ENCODE data around the gene CCDC127.
"Not testable (repeated sequence)": the region's sequence is repeated elsewhere in the genome, so short reads cannot be mapped to it uniquely, and the experiment has no call there.

Gene CCDC127

DNA sequence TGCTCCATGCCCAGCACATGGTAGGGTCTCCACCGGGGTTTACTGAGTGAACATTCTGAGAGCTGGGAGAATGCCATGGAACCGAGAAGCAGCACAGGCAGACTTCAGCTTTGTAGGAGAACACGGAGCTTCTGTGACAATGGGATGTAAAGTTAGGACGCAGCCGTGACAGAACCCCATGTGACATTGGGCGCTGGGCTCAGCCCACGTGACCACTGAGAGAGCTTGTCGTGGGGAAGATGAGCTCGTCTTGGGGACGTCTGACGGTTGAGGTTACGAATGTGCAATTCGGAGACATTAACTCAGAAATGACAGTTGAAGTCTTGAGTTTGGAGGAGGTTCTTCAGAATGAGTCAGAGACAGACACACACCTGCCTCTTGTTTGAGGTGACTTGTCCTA is 13.7 kb upstream of the CCDC127 start:
- DNase-seq: no peak

- DNase-seq: no peak
Measured at GRCh38 chr5:230711-231110, 12.8 kb upstream of the CCDC127 start.

DNA sequence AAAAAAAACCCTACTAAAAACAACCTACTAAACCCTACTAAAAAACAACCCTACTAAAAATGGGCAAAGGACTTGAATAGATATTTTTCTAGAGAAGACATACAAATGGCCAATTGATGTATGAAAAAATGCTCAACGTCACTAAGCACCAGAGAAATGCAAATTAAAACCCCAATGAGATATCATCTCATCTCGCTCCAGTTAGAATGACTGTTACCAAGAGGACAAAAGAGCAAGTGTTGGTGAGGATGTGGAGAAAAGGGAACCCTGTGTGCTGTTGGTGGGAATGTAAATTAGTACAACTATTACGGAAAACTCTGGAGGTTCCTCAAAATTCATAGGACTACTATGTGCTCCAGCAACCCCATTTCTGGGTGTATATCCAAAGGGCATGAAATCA is 10.9 kb upstream of the CCDC127 start:
- DNase-seq: no peak

GRCh38 chr5:227375-227774 is 9.4 kb upstream of the CCDC127 start:
- DNase-seq: not testable (repeated sequence)

GRCh38 chr5:225334-225733 is 7.4 kb upstream of the CCDC127 start:
- no peak for DNase-seq

GRCh38 chr5:223791-224190 is 5.8 kb upstream of the CCDC127 start:
- DNase-seq: no peak

GRCh38 chr5:222951-223715 is 5.2 kb upstream of the CCDC127 start:
- peak; percentile 10 for DNase-seq

DNA sequence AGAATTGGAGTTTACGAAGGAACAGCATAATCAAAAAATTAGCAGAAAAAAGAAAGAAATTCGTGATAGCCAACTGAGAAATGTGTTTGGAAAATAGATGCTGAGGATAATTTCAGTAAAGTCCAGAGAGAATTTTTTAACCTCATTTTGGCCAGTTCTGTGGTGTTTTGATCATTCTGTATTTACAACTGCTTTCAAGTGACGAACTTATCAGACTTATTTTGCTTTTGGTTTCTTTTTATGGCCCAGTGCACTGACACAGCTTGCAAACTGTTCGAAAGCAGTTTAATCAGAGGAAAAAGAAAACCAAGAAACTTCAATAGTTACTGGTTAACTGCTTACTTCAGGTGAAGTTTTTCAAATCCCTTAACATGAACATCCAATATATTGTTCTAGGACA is 2.0 kb upstream of the CCDC127 start:
- no peak for DNase-seq

DNA sequence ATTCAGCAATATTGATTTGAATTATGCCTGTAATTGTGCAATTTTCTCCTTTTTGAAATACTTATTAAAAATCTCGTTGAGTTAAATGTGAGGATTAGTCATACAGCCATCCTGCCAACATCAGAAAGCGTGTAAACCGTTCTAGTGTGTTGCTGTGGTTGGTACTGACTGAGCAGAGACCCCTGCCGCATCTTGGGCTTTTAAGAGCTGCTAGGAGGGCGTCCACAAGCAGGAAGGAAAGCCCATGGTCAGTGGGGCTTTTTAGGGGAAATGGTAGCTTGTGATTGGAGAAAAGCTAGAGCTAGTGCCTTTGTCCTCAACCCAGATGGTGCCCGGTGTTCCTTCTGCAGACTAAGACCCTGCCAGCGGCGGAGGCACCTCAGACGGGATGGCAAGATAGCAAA is 1.5 kb upstream of the CCDC127 start:
- DNase-seq: peak; percentile 34

- no peak for DNase-seq
Measured at GRCh38 chr5:218457-219291, 721 bp upstream of the CCDC127 start.

GRCh38 chr5:216076-216475 is 1.9 kb downstream of the CCDC127 start:
- DNase-seq: not testable (repeated sequence)

- DNase-seq: peak; percentile 45
Measured at GRCh38 chr5:215256-215655, 2.7 kb downstream of the CCDC127 start.

GRCh38 chr5:213803-214395 is 4.1 kb downstream of the CCDC127 start:
- no peak for DNase-seq

DNA sequence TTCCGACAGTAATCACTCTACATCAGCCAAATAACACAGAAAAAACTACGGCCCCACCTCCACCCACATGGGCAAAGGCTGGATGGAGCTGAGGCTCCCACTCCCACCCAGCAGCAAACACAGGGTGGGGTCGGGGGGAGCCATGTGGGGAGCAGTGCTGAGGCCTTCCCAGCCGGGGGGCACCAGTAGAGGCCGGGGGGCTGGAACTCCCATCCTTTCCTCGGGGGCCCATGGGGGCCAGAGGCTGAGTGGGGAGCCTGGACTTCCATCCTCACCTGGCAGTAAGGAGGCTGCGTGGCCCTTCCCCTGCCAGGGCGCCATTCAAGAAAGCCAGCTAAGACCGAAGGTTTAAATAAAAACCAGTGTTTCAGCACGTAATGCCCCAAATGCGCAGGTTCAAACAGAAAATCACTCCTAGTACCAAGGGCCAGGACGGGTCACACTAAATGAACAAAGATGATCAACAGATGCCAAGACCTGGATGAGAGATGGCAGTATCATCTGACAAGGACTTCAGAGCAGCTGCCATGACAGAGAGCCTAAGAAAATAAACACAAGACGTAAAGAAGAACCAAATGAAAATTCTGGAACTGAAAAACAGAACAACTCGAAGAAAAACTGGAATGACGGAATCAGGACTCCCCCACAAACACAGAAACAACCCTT is 9.4 kb downstream of the CCDC127 start:
- DNase-seq: no peak

GRCh38 chr5:207599-207998 is 10.4 kb downstream of the CCDC127 start:
- DNase-seq: peak; percentile 41

DNA sequence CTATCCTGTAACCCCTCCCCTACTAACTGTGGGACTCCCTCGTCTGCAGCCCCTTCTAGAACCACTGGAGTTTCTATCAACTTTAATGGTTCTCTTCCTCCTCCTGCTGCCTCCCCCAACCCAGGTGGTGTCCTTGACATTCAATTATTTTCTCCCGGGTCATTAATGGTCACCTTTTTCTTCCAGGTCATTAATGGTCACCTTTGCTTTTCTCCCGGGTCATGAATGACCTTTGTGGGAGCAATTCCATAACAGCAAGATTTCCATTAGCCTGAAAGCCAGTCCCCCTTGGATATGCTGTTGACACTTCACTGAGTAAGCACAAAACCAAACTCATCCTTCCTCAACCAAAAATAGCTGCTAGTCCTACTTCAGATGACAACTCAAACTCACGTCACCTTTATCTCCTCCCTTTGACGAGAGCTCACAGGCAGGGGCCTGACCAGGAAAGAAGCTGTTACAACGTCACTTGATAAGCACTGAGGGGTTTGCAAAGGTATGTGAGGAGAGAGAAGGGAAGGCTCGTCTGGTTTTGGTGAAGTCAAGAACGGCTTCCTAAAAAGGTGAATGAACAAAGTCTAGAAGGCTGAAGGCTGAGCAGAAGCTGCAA is 10.9 kb downstream of the CCDC127 start:
- DNase-seq: no peak

DNA sequence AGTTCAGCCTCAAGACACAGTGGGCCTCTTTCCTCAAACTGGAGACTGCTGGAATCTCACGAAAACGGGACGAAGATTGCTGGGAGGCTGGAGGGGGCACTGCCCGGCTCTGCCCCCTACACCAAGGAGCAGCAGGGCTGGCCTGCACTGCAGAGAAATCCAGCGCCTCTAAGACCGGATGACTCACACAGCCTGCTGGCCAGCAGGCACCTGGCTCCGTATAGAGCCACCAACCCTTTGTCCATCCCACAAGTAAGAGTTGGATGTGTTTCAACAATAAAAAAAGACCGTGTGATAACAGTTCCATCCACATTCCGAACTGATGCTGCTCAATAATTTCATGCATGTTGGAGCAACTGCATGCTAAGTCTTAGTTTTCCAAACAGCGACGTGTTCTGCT is 11.5 kb downstream of the CCDC127 start:
- DNase-seq: peak; percentile 30

DNA sequence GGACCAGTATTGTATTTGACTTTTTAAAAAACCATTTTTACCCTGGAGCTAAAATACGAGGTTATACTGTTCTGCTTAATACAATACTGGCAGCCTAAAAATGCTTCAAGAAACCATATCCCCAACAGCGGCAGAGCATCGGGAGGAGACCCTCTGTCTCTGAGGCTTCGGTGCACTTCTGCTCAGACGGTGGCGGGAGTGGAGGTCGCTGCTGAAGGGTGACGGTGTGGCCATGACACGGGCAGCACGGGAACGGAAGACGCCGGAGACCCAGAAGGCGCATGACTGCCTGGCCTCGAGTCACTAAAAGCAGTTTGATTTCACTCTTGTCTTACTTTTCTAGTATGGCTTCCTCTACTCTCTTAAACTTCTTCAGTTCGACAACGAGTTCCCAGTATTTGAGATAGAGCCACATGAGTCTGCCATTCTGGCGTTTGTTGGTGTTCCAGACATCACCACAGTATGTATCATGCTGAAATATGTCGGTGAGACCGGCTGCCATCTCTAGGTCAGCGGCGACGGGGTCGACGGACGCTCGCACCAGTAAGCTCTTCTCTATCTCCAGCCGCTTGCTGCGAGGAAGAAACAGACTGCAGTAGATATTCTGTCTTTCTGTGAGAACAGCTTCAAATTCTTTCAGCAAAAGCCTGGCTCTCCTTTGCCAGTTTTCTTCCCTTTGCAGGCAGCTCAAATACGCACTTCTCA is 12.8 kb downstream of the CCDC127 start:
- DNase-seq: no peak

- no peak for DNase-seq
Measured at GRCh38 chr5:204462-204861, 13.5 kb downstream of the CCDC127 start.

DNA sequence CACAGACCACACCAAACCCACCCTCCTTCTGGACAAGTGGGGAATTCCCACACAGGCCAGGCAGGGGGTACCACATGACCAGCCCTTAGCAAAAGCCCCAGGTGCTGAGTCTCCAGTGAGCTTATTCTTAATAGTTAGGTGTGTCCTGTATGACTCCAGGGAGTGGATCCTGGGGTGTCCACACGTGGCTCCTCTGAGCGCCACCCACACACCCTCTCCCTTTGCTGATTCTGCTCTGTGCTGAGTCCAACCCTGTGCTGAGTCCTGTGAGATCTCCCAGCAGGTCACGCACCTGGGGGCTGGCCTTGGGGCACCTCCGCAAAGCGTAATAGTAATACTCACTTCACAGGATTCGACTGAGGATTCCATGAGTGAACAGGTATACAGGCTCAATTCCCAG is 14.0 kb downstream of the CCDC127 start:
- no peak for DNase-seq

DNA sequence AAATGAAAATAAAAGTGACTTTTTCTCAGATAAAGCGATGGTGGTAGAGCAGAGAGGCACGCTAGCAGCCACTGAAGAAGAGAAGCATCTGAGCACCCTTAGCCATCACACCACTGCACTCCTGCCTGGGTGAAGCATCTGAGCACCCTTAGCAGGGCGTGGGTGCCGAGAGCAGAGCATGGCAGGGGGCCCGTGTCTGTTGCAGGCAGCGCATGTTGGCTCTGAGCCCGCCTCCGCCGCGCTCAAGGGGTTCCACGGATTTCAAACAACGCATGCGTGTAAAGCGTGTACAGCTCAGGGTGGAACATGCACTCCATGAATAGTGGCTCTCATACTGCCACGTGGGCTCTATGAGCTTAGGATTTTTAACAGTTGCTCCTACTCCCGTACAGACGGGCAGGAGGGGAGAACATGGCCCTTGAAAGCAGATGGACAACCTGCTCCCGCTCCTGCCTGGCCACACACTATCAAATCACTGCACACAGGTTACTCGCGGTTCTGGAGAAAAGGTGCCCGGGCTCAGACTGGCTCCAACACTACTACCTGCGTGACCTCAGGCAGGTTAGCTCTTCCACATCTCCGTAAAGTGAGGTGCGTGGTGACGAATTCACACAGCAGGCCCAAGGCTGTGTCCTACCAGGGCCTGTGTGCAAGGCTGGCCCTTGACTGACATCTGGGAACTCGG is 14.6 kb downstream of the CCDC127 start:
- DNase-seq: no peak

GRCh38 chr5:201672-202071 is 16.3 kb downstream of the CCDC127 start:
- no peak for DNase-seq
